DMS53 (cell line): Measurements from ENCODE around the gene CCL11.

Source experiments
- DNase-seq: peaks from one replicate; lab custom pipeline; 2025; lab: John Stamatoyannopoulos, UW

CCL11 gene

GRCh38 chr17:34257299-34257985, 28.1 kb upstream of the CCL11 start:
- DNase-seq: no peak

- no peak for DNase-seq
Observed at GRCh38 chr17:34257986-34258326, 27.6 kb upstream of the CCL11 start.

- no peak for DNase-seq
Observed at GRCh38 chr17:34259146-34259545, 26.4 kb upstream of the CCL11 start.

- DNase-seq: no peak
Observed at GRCh38 chr17:34260861-34261260, 24.7 kb upstream of the CCL11 start.

- DNase-seq: no peak
Observed at GRCh38 chr17:34261568-34262337, 23.8 kb upstream of the CCL11 start.

- no peak for DNase-seq
Observed at GRCh38 chr17:34265711-34266110, 19.8 kb upstream of the CCL11 start.

GRCh38 chr17:34269969-34270368, 15.6 kb upstream of the CCL11 start, which contains the start of gene CCL7:
CCL7 (plus strand) TSS chr17:34270221; CDS start chr17:34270291, 70 bp downstream.
- no peak for DNase-seq

- peak; percentile 2 for DNase-seq
Observed at GRCh38 chr17:34275881-34276280, 9.7 kb upstream of the CCL11 start.

GRCh38 chr17:34276826-34277225, 8.7 kb upstream of the CCL11 start:
- no peak for DNase-seq

- no peak for DNase-seq
Observed at GRCh38 chr17:34283571-34283970, 2.0 kb upstream of the CCL11 start.

GRCh38 chr17:34287875-34288274, 2.3 kb downstream of the CCL11 start:
- DNase-seq: no peak

GRCh38 chr17:34290586-34290985, 5.0 kb downstream of the CCL11 start:
- DNase-seq: no peak

- no peak for DNase-seq
Observed at GRCh38 chr17:34291721-34292348, 6.3 kb downstream of the CCL11 start.

- DNase-seq: no peak
Observed at GRCh38 chr17:34299027-34299426, 13.5 kb downstream of the CCL11 start.

GRCh38 chr17:34299956-34300577, 14.5 kb downstream of the CCL11 start:
- no peak for DNase-seq

- DNase-seq: no peak
Observed at GRCh38 chr17:34300652-34301370, 15.3 kb downstream of the CCL11 start.

GRCh38 chr17:34301986-34302385, 16.4 kb downstream of the CCL11 start:
- no peak for DNase-seq

- no peak for DNase-seq
Observed at GRCh38 chr17:34302636-34303035, 17.1 kb downstream of the CCL11 start.

- DNase-seq: no peak
Observed at GRCh38 chr17:34303606-34304005, 18.1 kb downstream of the CCL11 start.

- no peak for DNase-seq
Observed at GRCh38 chr17:34305061-34305460, 19.5 kb downstream of the CCL11 start.

- no peak for DNase-seq
Observed at GRCh38 chr17:34305606-34306005, 20.1 kb downstream of the CCL11 start.

GRCh38 chr17:34306466-34306865, 20.9 kb downstream of the CCL11 start:
- no peak for DNase-seq
